Neural cell (in vitro differentiated cells): ENCODE data around the gene POLR2J3.
"Not testable (repeated sequence)": the region's sequence is repeated elsewhere in the genome, so short reads cannot be mapped to it uniquely, and the experiment has no call there.

Experiments
- CTCF ChIP-seq: fragments of 450-650 bp; IDR thresholded peaks from 2 replicates; pipeline ENCODE4 v1.5.1; 2014; ENCODE audit warnings: antibody characterized with exemption, mild to moderate bottlenecking, moderate library complexity; ENCODE audit not compliant: poor library complexity, severe bottlenecking
- POLR2AphosphoS5 ChIP-seq: IDR thresholded peaks from 2 replicates; pipeline ENCODE4 v1.6.1; 2012
- TF ChIP-seq, protein P1 (sequence below): IDR thresholded peaks from 2 replicates; pipeline ENCODE4 v1.6.1; 2012; ENCODE audit warnings: borderline replicate concordance

- TF ChIP-seq CTCF, POLR2AphosphoS5: not testable (repeated sequence)
- TF ChIP-seq, protein P1, sequence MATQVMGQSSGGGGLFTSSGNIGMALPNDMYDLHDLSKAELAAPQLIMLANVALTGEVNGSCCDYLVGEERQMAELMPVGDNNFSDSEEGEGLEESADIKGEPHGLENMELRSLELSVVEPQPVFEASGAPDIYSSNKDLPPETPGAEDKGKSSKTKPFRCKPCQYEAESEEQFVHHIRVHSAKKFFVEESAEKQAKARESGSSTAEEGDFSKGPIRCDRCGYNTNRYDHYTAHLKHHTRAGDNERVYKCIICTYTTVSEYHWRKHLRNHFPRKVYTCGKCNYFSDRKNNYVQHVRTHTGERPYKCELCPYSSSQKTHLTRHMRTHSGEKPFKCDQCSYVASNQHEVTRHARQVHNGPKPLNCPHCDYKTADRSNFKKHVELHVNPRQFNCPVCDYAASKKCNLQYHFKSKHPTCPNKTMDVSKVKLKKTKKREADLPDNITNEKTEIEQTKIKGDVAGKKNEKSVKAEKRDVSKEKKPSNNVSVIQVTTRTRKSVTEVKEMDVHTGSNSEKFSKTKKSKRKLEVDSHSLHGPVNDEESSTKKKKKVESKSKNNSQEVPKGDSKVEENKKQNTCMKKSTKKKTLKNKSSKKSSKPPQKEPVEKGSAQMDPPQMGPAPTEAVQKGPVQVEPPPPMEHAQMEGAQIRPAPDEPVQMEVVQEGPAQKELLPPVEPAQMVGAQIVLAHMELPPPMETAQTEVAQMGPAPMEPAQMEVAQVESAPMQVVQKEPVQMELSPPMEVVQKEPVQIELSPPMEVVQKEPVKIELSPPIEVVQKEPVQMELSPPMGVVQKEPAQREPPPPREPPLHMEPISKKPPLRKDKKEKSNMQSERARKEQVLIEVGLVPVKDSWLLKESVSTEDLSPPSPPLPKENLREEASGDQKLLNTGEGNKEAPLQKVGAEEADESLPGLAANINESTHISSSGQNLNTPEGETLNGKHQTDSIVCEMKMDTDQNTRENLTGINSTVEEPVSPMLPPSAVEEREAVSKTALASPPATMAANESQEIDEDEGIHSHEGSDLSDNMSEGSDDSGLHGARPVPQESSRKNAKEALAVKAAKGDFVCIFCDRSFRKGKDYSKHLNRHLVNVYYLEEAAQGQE = not testable (repeated sequence)
Measured at GRCh38 chr7:102543596-102543995, 28.8 kb downstream of the POLR2J3 start, which contains the start of gene UPK3BL2.
